Tibial artery (tissue), 4 donors: ENCODE measurements around the gene SPINK1.

Experiments
- DNase-seq, 2 donors: peaks; one replicate each; pipeline ENCODE4 v3.0.0-alpha.2; 2019
- H3K27ac ChIP-seq, 2 donors: fragments of 200-600 bp; sonication (generic) in 1 of 2; 1 replicate in 1 of 2; 2 replicates in 1 of 2; pipeline ENCODE4 v1.5.1; 2018 to 2019; ENCODE audit warnings: mild to moderate bottlenecking in 1 of 2
- H3K27me3 ChIP-seq, 2 donors: fragments of 200-600 bp; sonication (generic) in 1 of 2; one replicate each; pipeline versions ENCODE4 v1.5.1 to v1.6.0; 2016 to 2019
- H3K36me3 ChIP-seq, 3 donors: fragments of 200-600 bp; sonication (generic) in 2 of 3; one replicate each; pipeline ENCODE4 v1.5.1; 2016 to 2019; ENCODE audit warnings: mild to moderate bottlenecking in 2 of 3
- H3K4me1 ChIP-seq, 4 donors: fragments of 200-600 bp; sonication (generic) in 2 of 4; 1 replicate in 3 of 4; 2 replicates in 1 of 4; pipeline ENCODE4 v1.5.1; 2016 to 2019
- H3K4me3 ChIP-seq, 2 donors: fragments of 200-600 bp; sonication (generic) in 1 of 2; 1 replicate in 1 of 2; 2 replicates in 1 of 2; pipeline ENCODE4 v1.5.1; 2018 to 2019; ENCODE audit warnings: mild to moderate bottlenecking in 2 of 2
- H3K9me3 ChIP-seq, 3 donors: fragments of 200-600 bp; sonication (generic) in 1 of 3; one replicate each; pipeline ENCODE4 v1.5.1; 2016 to 2019
- intact Hi-C: fragments of 100-400 bp; cut with DNase I; formaldehyde crosslinking; loops from one replicate; pipeline ENCODE4 v1.15.0; 2023; ENCODE audit warnings: low total_unique reads
- TF ChIP-seq, protein P1 (sequence below), 2 experiments: fragments of 200-600 bp in 1 of 2; fragments of 450-650 bp in 1 of 2; IDR thresholded peaks; one replicate each; pipeline ENCODE4 v1.5.1; 2017 to 2019; ENCODE audit warnings: antibody characterized with exemption in 2 of 2, mild to moderate bottlenecking in 1 of 2, moderate library complexity in 1 of 2

The SPINK1 gene

DNA sequence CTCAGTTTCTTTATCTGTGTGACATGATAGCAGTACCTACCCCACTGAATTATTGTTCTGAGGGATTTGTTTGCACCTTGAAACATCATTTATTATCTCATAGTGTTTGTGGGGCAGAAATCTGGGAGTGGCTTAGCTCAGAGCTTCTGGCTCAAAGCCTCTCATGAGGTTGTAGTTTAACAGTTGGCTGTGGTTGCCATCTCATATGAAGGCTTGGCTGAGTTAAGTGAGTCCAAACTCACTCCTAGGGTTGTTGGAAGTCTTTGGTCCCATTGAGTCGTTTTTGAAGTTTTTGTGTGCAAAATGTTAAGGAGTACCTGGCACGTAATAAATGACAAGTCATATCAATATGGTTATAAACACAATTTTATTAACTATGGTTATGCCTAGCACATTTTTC lies 45.3 kb downstream of the SPINK1 start:
- TF ChIP-seq, protein P1, sequence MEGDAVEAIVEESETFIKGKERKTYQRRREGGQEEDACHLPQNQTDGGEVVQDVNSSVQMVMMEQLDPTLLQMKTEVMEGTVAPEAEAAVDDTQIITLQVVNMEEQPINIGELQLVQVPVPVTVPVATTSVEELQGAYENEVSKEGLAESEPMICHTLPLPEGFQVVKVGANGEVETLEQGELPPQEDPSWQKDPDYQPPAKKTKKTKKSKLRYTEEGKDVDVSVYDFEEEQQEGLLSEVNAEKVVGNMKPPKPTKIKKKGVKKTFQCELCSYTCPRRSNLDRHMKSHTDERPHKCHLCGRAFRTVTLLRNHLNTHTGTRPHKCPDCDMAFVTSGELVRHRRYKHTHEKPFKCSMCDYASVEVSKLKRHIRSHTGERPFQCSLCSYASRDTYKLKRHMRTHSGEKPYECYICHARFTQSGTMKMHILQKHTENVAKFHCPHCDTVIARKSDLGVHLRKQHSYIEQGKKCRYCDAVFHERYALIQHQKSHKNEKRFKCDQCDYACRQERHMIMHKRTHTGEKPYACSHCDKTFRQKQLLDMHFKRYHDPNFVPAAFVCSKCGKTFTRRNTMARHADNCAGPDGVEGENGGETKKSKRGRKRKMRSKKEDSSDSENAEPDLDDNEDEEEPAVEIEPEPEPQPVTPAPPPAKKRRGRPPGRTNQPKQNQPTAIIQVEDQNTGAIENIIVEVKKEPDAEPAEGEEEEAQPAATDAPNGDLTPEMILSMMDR (IDR thresholded peaks at IDR 0.05) = no peak
- DNase-seq = no peak
- no peaks in the 10 kb centered on the region for H3K9me3 ChIP-seq
- H3K27me3 ChIP-seq = no peaks in the 10 kb centered on the region
- H3K36me3 ChIP-seq = no peaks in the 10 kb centered on the region
- intact Hi-C loops = no loop called here
- no peak overlapping the region for H3K27ac ChIP-seq
- H3K4me3 ChIP-seq = no peak overlapping the region
- H3K4me1 ChIP-seq = peaks cover 0 to 8% (median 2%) of the 10 kb centered on the region in 4 donors

- Histone ChIP-seq H3K27me3 (no peaks in the 10 kb centered on the region), H3K4me1 (peaks cover 0 to 8% (median 2%) of the 10 kb centered on the region in 4 donors), H3K9me3 (no peaks in the 10 kb centered on the region), H3K4me3 (no peak overlapping the region), H3K36me3 (no peaks in the 10 kb centered on the region), H3K27ac (no peak overlapping the region)
- no peak for DNase-seq
- TF ChIP-seq, protein P1 (IDR thresholded peaks at IDR 0.05) = no peak
- intact Hi-C loops = no loop called here
These were observed 47.1 kb downstream of the SPINK1 start for GRCh38 chr5:147784146-147784987.

DNA sequence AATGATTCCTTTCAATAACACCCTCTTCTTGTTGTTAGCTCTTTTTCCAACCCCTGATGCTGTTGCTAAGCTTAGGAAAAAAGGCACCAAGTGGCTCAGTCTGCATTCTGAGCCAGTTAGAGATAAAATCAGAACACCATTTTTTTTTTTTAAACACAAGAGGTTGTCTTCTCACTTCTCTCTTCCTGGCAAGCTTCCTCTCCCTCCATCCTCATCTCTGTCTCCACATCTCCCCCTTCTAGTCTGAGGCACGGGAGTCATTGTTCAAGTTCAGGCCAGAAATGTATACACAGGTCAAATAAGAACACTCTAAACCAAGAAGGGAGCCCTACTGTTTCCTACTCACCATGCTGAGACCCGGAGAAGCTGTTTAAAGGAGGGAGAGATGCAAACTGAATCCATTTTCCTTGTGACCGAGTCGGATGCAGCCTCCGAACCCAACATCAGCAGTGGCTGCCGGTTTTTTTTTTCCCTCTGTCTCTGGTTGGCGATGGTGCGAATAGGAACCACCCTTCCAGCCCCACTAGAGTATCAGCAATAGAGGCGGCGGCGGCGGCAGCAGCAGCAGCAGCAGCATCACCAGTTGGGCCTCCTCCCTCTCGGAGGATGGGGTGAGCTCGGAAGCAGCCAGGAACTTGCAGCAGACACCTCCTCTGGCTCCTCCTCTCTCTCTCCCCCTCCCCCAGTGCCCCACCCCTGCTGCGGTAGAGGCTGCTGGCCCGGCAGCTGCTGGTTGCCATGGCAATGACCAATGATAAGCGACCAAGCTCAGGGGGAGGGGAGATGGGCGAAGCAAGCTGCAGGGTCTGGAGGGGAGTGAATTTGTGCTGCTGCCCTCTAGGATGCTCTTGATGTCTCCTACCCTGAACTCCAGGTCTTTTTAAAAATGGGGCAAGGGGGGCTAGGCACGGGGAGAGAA lies 49.1 kb downstream of the SPINK1 start, which contains the start of gene JAKMIP2:
Gene JAKMIP2, minus strand, starts transcription at position 619 of the 919 bp plus-strand sequence. CDS start 110,922 bp downstream, outside the sequence.
- intact Hi-C loops = no loop called here
- no peaks in the 10 kb centered on the region for H3K27me3 ChIP-seq
- H3K9me3 ChIP-seq = no peaks in the 10 kb centered on the region
- peak; percentile 24 to 64 for DNase-seq
- H3K4me3 ChIP-seq = peak within 1 kb of the TSS; percentile 14 to 19
- no peaks in the 10 kb centered on the region for H3K36me3 ChIP-seq
- TF ChIP-seq, protein P1 (IDR thresholded peaks at IDR 0.05) = no peak
- no peak within 1 kb of the TSS for H3K27ac ChIP-seq
- H3K4me1 ChIP-seq = peaks cover 0 to 8% (median 2%) of the 10 kb centered on the region in 4 donors

- peaks cover 0 to 8% (median 2%) of the 10 kb centered on the region in 4 donors for H3K4me1 ChIP-seq
- TF ChIP-seq, protein P1 (IDR thresholded peaks at IDR 0.05) = no peak
These were observed 50.4 kb downstream of the SPINK1 start for GRCh38 chr5:147780924-147781573.

DNA sequence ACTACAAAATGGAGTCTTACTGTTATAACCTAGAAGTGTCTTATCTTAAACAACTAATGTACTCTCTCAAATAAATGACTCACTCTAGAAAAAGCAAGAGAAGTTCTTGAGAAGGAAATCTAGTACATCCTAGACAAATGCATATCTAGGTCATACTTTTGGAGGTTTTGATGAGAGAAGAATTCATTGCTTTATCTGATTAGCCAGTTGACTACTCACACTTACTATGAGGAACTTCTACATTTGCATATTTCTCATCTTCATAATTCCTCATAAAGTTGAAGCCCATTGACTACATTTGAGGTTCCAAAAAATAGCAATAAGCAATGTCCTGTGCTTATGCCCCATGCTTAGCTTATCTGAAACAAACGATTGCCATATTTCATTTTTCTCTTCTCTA lies 51.8 kb downstream of the SPINK1 start:
- TF ChIP-seq, protein P1 (IDR thresholded peaks at IDR 0.05) = no peak
- Histone ChIP-seq H3K27me3 (no peaks in the 10 kb centered on the region), H3K27ac (no peak overlapping the region), H3K9me3 (no peaks in the 10 kb centered on the region), H3K4me1 (peaks cover 0 to 8% (median 2%) of the 10 kb centered on the region in 4 donors), H3K4me3 (no peak overlapping the region), H3K36me3 (no peaks in the 10 kb centered on the region)
- no peak for DNase-seq
- intact Hi-C loops = no loop called here

More at GRCh38 chr5:147780924-147781573, 50.4 kb downstream of the SPINK1 start:
- Histone ChIP-seq H3K27me3 (no peaks in the 10 kb centered on the region), H3K27ac (no peak overlapping the region), H3K4me3 (no peak overlapping the region), H3K9me3 (no peaks in the 10 kb centered on the region), H3K36me3 (no peaks in the 10 kb centered on the region)
- intact Hi-C loops = no loop called here
- DNase-seq = no peak
